ENCODE results near the gene TTC22. TPM values are rescaled to one million over a fixed set of nuclear protein-coding genes. Genes with fewer than 3 reads are reported as not detected.

The TTC22 gene
- total RNA-seq, 1 donor, result not detected

DNA sequence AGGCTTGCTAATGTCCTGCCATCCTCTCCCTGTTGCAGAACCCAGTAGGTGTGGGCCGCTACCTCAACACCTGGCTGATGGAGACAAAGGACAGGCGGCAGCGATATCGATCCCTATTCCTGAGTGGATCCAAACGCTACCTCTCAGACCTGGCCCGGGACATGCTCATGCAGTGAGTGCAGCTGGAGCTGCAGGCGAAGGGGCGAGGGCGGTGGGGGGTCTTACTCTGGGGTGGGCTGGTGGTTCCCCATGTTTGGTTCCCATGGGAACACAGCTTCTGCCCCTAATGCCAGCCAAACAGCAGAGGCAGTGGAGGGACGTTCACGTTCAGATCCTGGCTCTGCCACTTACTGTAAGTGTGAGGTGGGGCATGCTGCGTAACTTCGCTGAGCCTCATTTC, 15.8 kb upstream of the TTC22 start:
- Histone ChIP-seq H2AFZ (ENCODE audit: low read length) (no peak overlapping the region), H3K4me1 (ENCODE audit: insufficient read depth, low read length) (no peaks in the 10 kb centered on the region), H3K36me3 (ENCODE audit: insufficient read depth, low read length) (no peaks in the 10 kb centered on the region), H3K27me3 (ENCODE audit: insufficient read depth, low read length) (peaks cover 3% of the 10 kb centered on the region), H3K4me3 (ENCODE audit: insufficient read depth, low read length) (no peak overlapping the region), H3K27ac (ENCODE audit: low read depth, low read length) (no peak overlapping the region), H3K4me2 (ENCODE audit: insufficient read depth, low read length) (no peak overlapping the region), H3K9me3 (ENCODE audit: low read depth, low read length) (no peaks in the 10 kb centered on the region), H4K20me1 (ENCODE audit: insufficient read depth, low read length) (no peaks in the 10 kb centered on the region), H3K79me2 (ENCODE audit: insufficient read depth, low read length) (no peaks in the 10 kb centered on the region)
- no peak for DNase-seq (ENCODE audit: insufficient read length, low spot score, missing footprints)
- TF ChIP-seq, protein P1, sequence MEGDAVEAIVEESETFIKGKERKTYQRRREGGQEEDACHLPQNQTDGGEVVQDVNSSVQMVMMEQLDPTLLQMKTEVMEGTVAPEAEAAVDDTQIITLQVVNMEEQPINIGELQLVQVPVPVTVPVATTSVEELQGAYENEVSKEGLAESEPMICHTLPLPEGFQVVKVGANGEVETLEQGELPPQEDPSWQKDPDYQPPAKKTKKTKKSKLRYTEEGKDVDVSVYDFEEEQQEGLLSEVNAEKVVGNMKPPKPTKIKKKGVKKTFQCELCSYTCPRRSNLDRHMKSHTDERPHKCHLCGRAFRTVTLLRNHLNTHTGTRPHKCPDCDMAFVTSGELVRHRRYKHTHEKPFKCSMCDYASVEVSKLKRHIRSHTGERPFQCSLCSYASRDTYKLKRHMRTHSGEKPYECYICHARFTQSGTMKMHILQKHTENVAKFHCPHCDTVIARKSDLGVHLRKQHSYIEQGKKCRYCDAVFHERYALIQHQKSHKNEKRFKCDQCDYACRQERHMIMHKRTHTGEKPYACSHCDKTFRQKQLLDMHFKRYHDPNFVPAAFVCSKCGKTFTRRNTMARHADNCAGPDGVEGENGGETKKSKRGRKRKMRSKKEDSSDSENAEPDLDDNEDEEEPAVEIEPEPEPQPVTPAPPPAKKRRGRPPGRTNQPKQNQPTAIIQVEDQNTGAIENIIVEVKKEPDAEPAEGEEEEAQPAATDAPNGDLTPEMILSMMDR (IDR thresholded peaks at IDR 0.05; ENCODE audit: extremely low read depth, low read depth, low read length), result no peak

- H3K27me3 ChIP-seq (ENCODE audit: insufficient read depth, low read length), result peaks cover 3% of the 10 kb centered on the region
- no peak overlapping the region for H3K4me2 ChIP-seq (ENCODE audit: insufficient read depth, low read length)
- peak; percentile 60 for DNase-seq (ENCODE audit: insufficient read length, low spot score, missing footprints)
- no peaks in the 10 kb centered on the region for H3K79me2 ChIP-seq (ENCODE audit: insufficient read depth, low read length)
- H3K9me3 ChIP-seq (ENCODE audit: low read depth, low read length), result no peaks in the 10 kb centered on the region
- no peak overlapping the region for H3K4me3 ChIP-seq (ENCODE audit: insufficient read depth, low read length)
- no peaks in the 10 kb centered on the region for H3K36me3 ChIP-seq (ENCODE audit: insufficient read depth, low read length)
- H3K4me1 ChIP-seq (ENCODE audit: insufficient read depth, low read length), result no peaks in the 10 kb centered on the region
- no peak overlapping the region for H2AFZ ChIP-seq (ENCODE audit: low read length)
- no peaks in the 10 kb centered on the region for H4K20me1 ChIP-seq (ENCODE audit: insufficient read depth, low read length)
- no peak overlapping the region for H3K27ac ChIP-seq (ENCODE audit: low read depth, low read length)
- TF ChIP-seq, protein P1 (IDR thresholded peaks at IDR 0.05; ENCODE audit: extremely low read depth, low read depth, low read length), result no peak
Observed at GRCh38 chr1:54816130-54816529, 15.0 kb upstream of the TTC22 start.

GRCh38 chr1:54815086-54815876, 14.2 kb upstream of the TTC22 start:
- no peaks in the 10 kb centered on the region for H3K79me2 ChIP-seq (ENCODE audit: insufficient read depth, low read length)
- TF ChIP-seq, protein P1 (IDR thresholded peaks at IDR 0.05; ENCODE audit: extremely low read depth, low read depth, low read length), result no peak
- H3K27me3 ChIP-seq (ENCODE audit: insufficient read depth, low read length), result peaks cover 3% of the 10 kb centered on the region
- no peaks in the 10 kb centered on the region for H4K20me1 ChIP-seq (ENCODE audit: insufficient read depth, low read length)
- H3K4me2 ChIP-seq (ENCODE audit: insufficient read depth, low read length), result no peak overlapping the region
- H2AFZ ChIP-seq (ENCODE audit: low read length), result no peak overlapping the region
- no peaks in the 10 kb centered on the region for H3K9me3 ChIP-seq (ENCODE audit: low read depth, low read length)
- no peaks in the 10 kb centered on the region for H3K36me3 ChIP-seq (ENCODE audit: insufficient read depth, low read length)
- no peak overlapping the region for H3K27ac ChIP-seq (ENCODE audit: low read depth, low read length)
- DNase-seq (ENCODE audit: insufficient read length, low spot score, missing footprints), result peak; percentile 66
- H3K4me3 ChIP-seq (ENCODE audit: insufficient read depth, low read length), result no peak overlapping the region
- H3K4me1 ChIP-seq (ENCODE audit: insufficient read depth, low read length), result peaks cover 1% of the 10 kb centered on the region

DNA sequence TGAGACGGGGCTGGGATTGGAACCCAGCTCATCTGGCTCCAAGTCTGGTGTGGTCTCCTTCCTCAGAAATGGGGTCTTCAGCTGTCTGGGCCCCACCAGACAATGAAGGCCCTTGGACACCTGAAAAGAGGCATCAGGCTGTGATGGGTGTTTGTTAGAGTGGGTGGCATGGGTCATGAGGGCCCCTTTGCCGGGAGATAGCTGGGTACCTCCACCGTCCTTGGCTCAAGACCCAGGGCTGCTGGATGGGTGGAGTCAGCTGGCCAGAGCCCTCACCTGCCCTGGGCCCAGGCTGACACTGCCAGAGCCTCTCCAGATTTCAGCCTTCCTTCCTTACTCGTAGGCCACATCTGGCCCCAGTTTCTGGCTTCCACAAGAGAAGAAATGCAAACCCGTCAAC, 13.4 kb upstream of the TTC22 start:
- Histone ChIP-seq H3K36me3 (ENCODE audit: insufficient read depth, low read length) (no peaks in the 10 kb centered on the region), H2AFZ (ENCODE audit: low read length) (no peak overlapping the region), H4K20me1 (ENCODE audit: insufficient read depth, low read length) (no peaks in the 10 kb centered on the region), H3K4me1 (ENCODE audit: insufficient read depth, low read length) (peaks cover 4% of the 10 kb centered on the region), H3K4me2 (ENCODE audit: insufficient read depth, low read length) (no peak overlapping the region), H3K27me3 (ENCODE audit: insufficient read depth, low read length) (peaks cover 3% of the 10 kb centered on the region), H3K4me3 (ENCODE audit: insufficient read depth, low read length) (no peak overlapping the region), H3K9me3 (ENCODE audit: low read depth, low read length) (no peaks in the 10 kb centered on the region), H3K27ac (ENCODE audit: low read depth, low read length) (no peak overlapping the region), H3K79me2 (ENCODE audit: insufficient read depth, low read length) (no peaks in the 10 kb centered on the region)
- TF ChIP-seq, protein P1 (IDR thresholded peaks at IDR 0.05; ENCODE audit: extremely low read depth, low read depth, low read length), result no peak
- no peak for DNase-seq (ENCODE audit: insufficient read length, low spot score, missing footprints)
